Measurements from ENCODE around the gene COL27A1.
A peak's percentile ranks its signal among the peaks of the same experiment; 100 is the strongest.

COL27A1 gene

GRCh38 chr9:114110180-114110579 lies 45.2 kb upstream of the COL27A1 start:
- TF ChIP-seq PATZ1 (CRISPR knock-in tag; IDR thresholded peaks at IDR 0.05; ENCODE audit: borderline replicate concordance) = no peak
- no peak for TF ChIP-seq ESRRG (CRISPR knock-in tag; IDR thresholded peaks at IDR 0.05)
- no peak for TF ChIP-seq ZFP30 (CRISPR knock-in tag; IDR thresholded peaks at IDR 0.05)
- no peak for TF ChIP-seq CSRNP3 (CRISPR knock-in tag; IDR thresholded peaks at IDR 0.05)
- TF ChIP-seq ARNTL (CRISPR knock-in tag; IDR thresholded peaks at IDR 0.05; ENCODE audit: borderline replicate concordance, low read depth) = no peak
- ATAC-seq = no peak

DNA sequence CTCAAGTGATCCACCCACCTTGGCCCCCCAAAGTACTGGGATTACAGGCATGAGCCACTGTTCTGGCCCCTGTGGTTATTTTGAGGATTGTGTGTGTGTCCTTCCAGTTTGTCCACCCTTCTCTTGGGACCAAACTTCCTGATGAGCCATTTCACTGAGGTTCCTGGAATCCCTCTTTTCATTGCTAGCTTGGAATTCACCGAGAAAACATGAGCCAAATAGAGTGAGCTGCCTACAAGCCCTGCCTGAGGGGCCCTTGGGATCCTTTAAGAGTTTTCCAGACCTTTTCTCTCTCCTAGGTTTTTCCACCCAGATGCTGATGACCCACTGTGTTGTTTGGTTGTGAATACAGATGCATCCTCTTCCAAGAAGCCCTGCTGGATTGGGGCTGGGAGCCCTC lies 43.0 kb upstream of the COL27A1 start:
- TF ChIP-seq ARNTL (CRISPR knock-in tag; IDR thresholded peaks at IDR 0.05; ENCODE audit: borderline replicate concordance, low read depth) (no peak), GLIS3 (CRISPR knock-in tag; IDR thresholded peaks at IDR 0.05) (no peak), ZFP30 (CRISPR knock-in tag; IDR thresholded peaks at IDR 0.05) (no peak), TCF4 (CRISPR knock-in tag; IDR thresholded peaks at IDR 0.05; ENCODE audit: borderline replicate concordance) (no peak), ZC3H10 (CRISPR knock-in tag; IDR thresholded peaks at IDR 0.05) (no peak)
- ATAC-seq = no peak

GRCh38 chr9:114112778-114113584 lies 42.4 kb upstream of the COL27A1 start:
- TF ChIP-seq GLIS3 (CRISPR knock-in tag; IDR thresholded peaks at IDR 0.05) (no peak), BACH2 (CRISPR knock-in tag; IDR thresholded peaks at IDR 0.05; ENCODE audit: borderline replicate concordance) (no peak), PPARA (CRISPR knock-in tag; IDR thresholded peaks at IDR 0.05; ENCODE audit: borderline replicate concordance) (no peak), ZFP30 (CRISPR knock-in tag; IDR thresholded peaks at IDR 0.05) (no peak), ISL1 (CRISPR knock-in tag; IDR thresholded peaks at IDR 0.05) (no peak), ZNF8 (CRISPR knock-in tag; IDR thresholded peaks at IDR 0.05) (no peak), ZC3H10 (CRISPR knock-in tag; IDR thresholded peaks at IDR 0.05) (no peak), ZFP3 (CRISPR knock-in tag; IDR thresholded peaks at IDR 0.05) (no peak), CSDC2 (CRISPR knock-in tag; IDR thresholded peaks at IDR 0.05) (no peak), PATZ1 (CRISPR knock-in tag; IDR thresholded peaks at IDR 0.05; ENCODE audit: borderline replicate concordance) (no peak), TCF4 (CRISPR knock-in tag; IDR thresholded peaks at IDR 0.05; ENCODE audit: borderline replicate concordance) (no peak), ZNF565 (CRISPR knock-in tag; conservative IDR thresholded peaks at IDR 0.05; ENCODE audit: low read depth) (no peak), TOX (CRISPR knock-in tag; IDR thresholded peaks at IDR 0.05; ENCODE audit: borderline replicate concordance) (no peak), OSR1 (CRISPR knock-in tag; IDR thresholded peaks at IDR 0.05) (no peak), ARNTL (CRISPR knock-in tag; IDR thresholded peaks at IDR 0.05; ENCODE audit: borderline replicate concordance, low read depth) (no peak), POU6F1 (CRISPR knock-in tag; IDR thresholded peaks at IDR 0.05; ENCODE audit: borderline replicate concordance, low read depth) (no peak), RARB (CRISPR knock-in tag; IDR thresholded peaks at IDR 0.05) (no peak), SNAI2 (CRISPR knock-in tag; IDR thresholded peaks at IDR 0.05) (no peak), CSRNP3 (CRISPR knock-in tag; IDR thresholded peaks at IDR 0.05) (no peak)
- TF ChIP-seq, protein P1, sequence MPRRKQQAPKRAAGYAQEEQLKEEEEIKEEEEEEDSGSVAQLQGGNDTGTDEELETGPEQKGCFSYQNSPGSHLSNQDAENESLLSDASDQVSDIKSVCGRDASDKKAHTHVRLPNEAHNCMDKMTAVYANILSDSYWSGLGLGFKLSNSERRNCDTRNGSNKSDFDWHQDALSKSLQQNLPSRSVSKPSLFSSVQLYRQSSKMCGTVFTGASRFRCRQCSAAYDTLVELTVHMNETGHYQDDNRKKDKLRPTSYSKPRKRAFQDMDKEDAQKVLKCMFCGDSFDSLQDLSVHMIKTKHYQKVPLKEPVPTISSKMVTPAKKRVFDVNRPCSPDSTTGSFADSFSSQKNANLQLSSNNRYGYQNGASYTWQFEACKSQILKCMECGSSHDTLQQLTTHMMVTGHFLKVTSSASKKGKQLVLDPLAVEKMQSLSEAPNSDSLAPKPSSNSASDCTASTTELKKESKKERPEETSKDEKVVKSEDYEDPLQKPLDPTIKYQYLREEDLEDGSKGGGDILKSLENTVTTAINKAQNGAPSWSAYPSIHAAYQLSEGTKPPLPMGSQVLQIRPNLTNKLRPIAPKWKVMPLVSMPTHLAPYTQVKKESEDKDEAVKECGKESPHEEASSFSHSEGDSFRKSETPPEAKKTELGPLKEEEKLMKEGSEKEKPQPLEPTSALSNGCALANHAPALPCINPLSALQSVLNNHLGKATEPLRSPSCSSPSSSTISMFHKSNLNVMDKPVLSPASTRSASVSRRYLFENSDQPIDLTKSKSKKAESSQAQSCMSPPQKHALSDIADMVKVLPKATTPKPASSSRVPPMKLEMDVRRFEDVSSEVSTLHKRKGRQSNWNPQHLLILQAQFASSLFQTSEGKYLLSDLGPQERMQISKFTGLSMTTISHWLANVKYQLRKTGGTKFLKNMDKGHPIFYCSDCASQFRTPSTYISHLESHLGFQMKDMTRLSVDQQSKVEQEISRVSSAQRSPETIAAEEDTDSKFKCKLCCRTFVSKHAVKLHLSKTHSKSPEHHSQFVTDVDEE (CRISPR knock-in tag; IDR thresholded peaks at IDR 0.05) = no peak
- peak; percentile 58 for ATAC-seq
